SK-N-SH treated with all-trans-retinoic acid at 6 μM for 48 hours (cell line): ENCODE results near the gene KIFC3.

Source experiments
- ATAC-seq: fragments of 200-7000 bp; cut with Tn5 transposase; 3 replicates; pipeline ENCODE4 v1.9.1; 2020; ENCODE audit warnings: mild to moderate bottlenecking, moderate library complexity
- ARNTL ChIP-seq: fragments of 450-650 bp; formaldehyde crosslinking; IDR thresholded peaks from 2 replicates; pipeline ENCODE4 v1.5.0; 2020; ENCODE audit warnings: low read depth, mild to moderate bottlenecking, moderate library complexity, borderline replicate concordance
- BACH2 ChIP-seq: fragments of 250-450 bp; sonication (Bioruptor Pico); IDR thresholded peaks from 2 replicates; pipeline ENCODE4 v1.9.0; 2021; ENCODE audit warnings: mild to moderate bottlenecking, borderline replicate concordance
- CSDC2 ChIP-seq: fragments of 250-450 bp; sonication (Bioruptor Pico); IDR thresholded peaks from 2 replicates; pipeline ENCODE4 v1.5.0; 2020; ENCODE audit warnings: mild to moderate bottlenecking, moderate library complexity
- ESRRG ChIP-seq: fragments of 250-450 bp; sonication (Bioruptor Pico); IDR thresholded peaks from 2 replicates; pipeline ENCODE4 v1.6.1; 2021; ENCODE audit warnings: mild to moderate bottlenecking
- GLIS3 ChIP-seq: fragments of 250-450 bp; sonication (Bioruptor Pico); IDR thresholded peaks from 2 replicates; pipeline ENCODE4 v1.5.0; 2020; ENCODE audit warnings: mild to moderate bottlenecking, moderate library complexity
- ISL1 ChIP-seq: fragments of 250-450 bp; sonication (Bioruptor Pico); IDR thresholded peaks from 2 replicates; pipeline ENCODE4 v2.1.2; 2022; ENCODE audit warnings: mild to moderate bottlenecking, moderate library complexity
- OSR1 ChIP-seq: fragments of 250-450 bp; sonication (Bioruptor Pico); IDR thresholded peaks from 2 replicates; pipeline ENCODE4 v1.8.0; 2022; ENCODE audit warnings: moderate library complexity, mild to moderate bottlenecking, inconsistent platforms
- PPARA ChIP-seq: fragments of 250-450 bp; sonication (Bioruptor Pico); IDR thresholded peaks from 2 replicates; pipeline ENCODE4 v1.5.0; 2020; ENCODE audit warnings: mild to moderate bottlenecking, borderline replicate concordance
- SNAI2 ChIP-seq: fragments of 250-450 bp; sonication (Bioruptor Pico); IDR thresholded peaks from 2 replicates; pipeline ENCODE4 v1.5.0; 2020; ENCODE audit warnings: mild to moderate bottlenecking, moderate library complexity
- TCF4 ChIP-seq: fragments of 250-450 bp; sonication (Bioruptor Pico); IDR thresholded peaks from 2 replicates; pipeline ENCODE4 v1.8.0; 2021; ENCODE audit warnings: mild to moderate bottlenecking, moderate library complexity, borderline replicate concordance
- TOX ChIP-seq: fragments of 250-450 bp; sonication (Bioruptor Pico); IDR thresholded peaks from 2 replicates; pipeline ENCODE4 v1.8.0; 2021; ENCODE audit warnings: mild to moderate bottlenecking, moderate library complexity, borderline replicate concordance
- ZC3H10 ChIP-seq: fragments of 250-450 bp; sonication (Bioruptor Pico); IDR thresholded peaks from 2 replicates; pipeline ENCODE4 v1.5.1; 2021; ENCODE audit warnings: mild to moderate bottlenecking, moderate library complexity
- ZFP3 ChIP-seq: fragments of 250-450 bp; sonication (Bioruptor Pico); IDR thresholded peaks from 2 replicates; pipeline ENCODE4 v1.5.0; 2020; ENCODE audit warnings: mild to moderate bottlenecking, moderate library complexity
- ZFP30 ChIP-seq: fragments of 450-650 bp; formaldehyde crosslinking; IDR thresholded peaks from 2 replicates; pipeline ENCODE4 v1.5.0; 2022; ENCODE audit warnings: mild to moderate bottlenecking, moderate library complexity
- ZNF70 ChIP-seq: fragments of 450-650 bp; formaldehyde crosslinking; IDR thresholded peaks from 2 replicates; pipeline ENCODE4 v1.5.0; 2020; ENCODE audit warnings: mild to moderate bottlenecking, moderate library complexity
- ZNF8 ChIP-seq: fragments of 450-650 bp; formaldehyde crosslinking; IDR thresholded peaks from 2 replicates; pipeline ENCODE4 v1.5.0; 2020; ENCODE audit warnings: mild to moderate bottlenecking, moderate library complexity
- TF ChIP-seq, protein P1 (sequence below): fragments of 250-450 bp; sonication (Bioruptor Pico); IDR thresholded peaks from 2 replicates; pipeline ENCODE4 v1.8.0; 2021; ENCODE audit warnings: low read depth, mild to moderate bottlenecking, moderate library complexity, borderline replicate concordance
- TF ChIP-seq, protein P2 (sequence below): fragments of 250-450 bp; sonication (Bioruptor Pico); IDR thresholded peaks from 2 replicates; pipeline ENCODE4 v1.5.1; 2020; ENCODE audit warnings: low read depth, mild to moderate bottlenecking, moderate library complexity
- TF ChIP-seq, protein P3 (sequence below): fragments of 250-450 bp; sonication (Bioruptor Pico); IDR thresholded peaks from 2 replicates; pipeline ENCODE4 v1.5.1; 2021; ENCODE audit warnings: mild to moderate bottlenecking, moderate library complexity
- TF ChIP-seq, protein P4 (sequence below): fragments of 250-450 bp; sonication (Bioruptor Pico); IDR thresholded peaks from 2 replicates; pipeline ENCODE4 v1.8.0; 2020; ENCODE audit warnings: mild to moderate bottlenecking, moderate library complexity, borderline replicate concordance

The KIFC3 gene

DNA sequence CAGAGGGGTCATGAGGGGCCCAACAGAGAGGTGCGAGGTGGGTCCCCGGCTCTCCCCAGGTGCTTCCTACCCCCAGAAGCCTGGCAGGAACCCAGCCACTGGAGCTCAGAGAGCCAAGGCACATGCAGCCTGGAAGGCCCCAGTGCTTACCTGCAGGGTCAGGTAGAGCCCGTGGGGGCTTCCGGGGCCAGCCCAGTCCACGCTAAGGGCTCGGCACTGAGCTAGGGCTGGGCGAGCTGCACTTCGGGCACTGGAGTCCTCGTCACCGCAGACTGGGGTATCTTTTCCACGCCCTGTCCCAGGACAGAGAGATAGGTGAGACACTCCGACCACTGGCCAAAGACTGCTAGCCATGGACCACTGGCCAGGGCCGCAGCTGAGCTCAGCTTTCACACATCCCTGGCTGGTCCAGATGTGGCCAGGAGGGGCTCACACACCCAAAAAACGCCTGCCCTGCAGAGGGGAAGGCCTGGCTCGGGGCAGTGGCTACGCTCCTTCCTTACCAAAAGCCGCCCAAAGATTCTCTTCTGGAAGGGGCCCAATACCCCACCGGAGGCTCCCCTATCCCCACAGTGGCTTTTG, 7.4 kb downstream of the KIFC3 start:
- no peak; the same call in 1 of the 3 replicates for ATAC-seq
- TF ChIP-seq, protein P1, sequence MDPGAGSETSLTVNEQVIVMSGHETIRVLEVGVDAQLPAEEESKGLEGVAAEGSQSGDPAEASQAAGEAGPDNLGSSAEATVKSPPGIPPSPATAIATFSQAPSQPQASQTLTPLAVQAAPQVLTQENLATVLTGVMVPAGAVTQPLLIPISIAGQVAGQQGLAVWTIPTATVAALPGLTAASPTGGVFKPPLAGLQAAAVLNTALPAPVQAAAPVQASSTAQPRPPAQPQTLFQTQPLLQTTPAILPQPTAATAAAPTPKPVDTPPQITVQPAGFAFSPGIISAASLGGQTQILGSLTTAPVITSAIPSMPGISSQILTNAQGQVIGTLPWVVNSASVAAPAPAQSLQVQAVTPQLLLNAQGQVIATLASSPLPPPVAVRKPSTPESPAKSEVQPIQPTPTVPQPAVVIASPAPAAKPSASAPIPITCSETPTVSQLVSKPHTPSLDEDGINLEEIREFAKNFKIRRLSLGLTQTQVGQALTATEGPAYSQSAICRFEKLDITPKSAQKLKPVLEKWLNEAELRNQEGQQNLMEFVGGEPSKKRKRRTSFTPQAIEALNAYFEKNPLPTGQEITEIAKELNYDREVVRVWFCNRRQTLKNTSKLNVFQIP (CRISPR knock-in tag): no peak
- no peak for TF ChIP-seq ZNF8 (CRISPR knock-in tag)
- TF ChIP-seq, all 23 proteins: peak for 0

DNA sequence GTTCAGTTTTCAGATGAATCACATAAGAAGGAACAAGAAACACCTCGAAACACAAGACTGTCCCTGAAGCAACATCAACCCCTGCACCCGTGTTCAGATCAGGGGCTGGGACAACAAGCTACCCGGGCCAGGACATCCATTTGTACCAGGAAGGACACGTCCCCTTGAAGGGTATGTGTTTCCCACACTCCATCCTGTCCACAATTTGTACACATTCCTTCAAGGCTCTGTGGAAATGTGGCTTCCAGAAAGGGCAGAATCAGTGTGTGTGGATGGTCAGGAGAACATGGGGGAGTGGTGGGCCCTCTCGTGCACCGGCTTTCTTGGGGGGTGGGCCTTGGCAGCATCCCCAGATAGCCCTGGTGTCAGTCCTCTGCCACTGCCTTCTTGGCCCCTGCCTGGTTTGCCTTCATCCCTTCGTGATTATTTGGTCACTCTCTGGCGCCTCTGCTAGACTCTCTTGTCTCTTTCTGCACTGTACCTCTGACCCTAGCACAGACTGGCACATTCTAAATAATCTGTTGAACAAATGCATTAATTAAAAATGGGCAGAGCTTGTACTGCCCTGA, 10.3 kb downstream of the KIFC3 start:
- no peak for TF ChIP-seq SNAI2 (CRISPR knock-in tag)
- TF ChIP-seq ISL1 (CRISPR knock-in tag): no peak
- TF ChIP-seq, protein P2, sequence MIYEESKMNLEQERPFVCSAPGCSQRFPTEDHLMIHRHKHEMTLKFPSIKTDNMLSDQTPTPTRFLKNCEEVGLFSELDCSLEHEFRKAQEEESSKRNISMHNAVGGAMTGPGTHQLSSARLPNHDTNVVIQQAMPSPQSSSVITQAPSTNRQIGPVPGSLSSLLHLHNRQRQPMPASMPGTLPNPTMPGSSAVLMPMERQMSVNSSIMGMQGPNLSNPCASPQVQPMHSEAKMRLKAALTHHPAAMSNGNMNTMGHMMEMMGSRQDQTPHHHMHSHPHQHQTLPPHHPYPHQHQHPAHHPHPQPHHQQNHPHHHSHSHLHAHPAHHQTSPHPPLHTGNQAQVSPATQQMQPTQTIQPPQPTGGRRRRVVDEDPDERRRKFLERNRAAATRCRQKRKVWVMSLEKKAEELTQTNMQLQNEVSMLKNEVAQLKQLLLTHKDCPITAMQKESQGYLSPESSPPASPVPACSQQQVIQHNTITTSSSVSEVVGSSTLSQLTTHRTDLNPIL (CRISPR knock-in tag): no peak
- TF ChIP-seq GLIS3 (CRISPR knock-in tag): no peak
- no peak for TF ChIP-seq ZC3H10
- TF ChIP-seq ZFP30 (CRISPR knock-in tag): no peak
- no peak for TF ChIP-seq ESRRG (CRISPR knock-in tag)
- TF ChIP-seq CSDC2 (CRISPR knock-in tag): no peak
- TF ChIP-seq, protein P1 (CRISPR knock-in tag): no peak
- TF ChIP-seq PPARA (CRISPR knock-in tag): no peak
- TF ChIP-seq BACH2 (CRISPR knock-in tag): no peak
- TF ChIP-seq TCF4: no peak
- TF ChIP-seq OSR1 (CRISPR knock-in tag): no peak
- TF ChIP-seq, protein P3, sequence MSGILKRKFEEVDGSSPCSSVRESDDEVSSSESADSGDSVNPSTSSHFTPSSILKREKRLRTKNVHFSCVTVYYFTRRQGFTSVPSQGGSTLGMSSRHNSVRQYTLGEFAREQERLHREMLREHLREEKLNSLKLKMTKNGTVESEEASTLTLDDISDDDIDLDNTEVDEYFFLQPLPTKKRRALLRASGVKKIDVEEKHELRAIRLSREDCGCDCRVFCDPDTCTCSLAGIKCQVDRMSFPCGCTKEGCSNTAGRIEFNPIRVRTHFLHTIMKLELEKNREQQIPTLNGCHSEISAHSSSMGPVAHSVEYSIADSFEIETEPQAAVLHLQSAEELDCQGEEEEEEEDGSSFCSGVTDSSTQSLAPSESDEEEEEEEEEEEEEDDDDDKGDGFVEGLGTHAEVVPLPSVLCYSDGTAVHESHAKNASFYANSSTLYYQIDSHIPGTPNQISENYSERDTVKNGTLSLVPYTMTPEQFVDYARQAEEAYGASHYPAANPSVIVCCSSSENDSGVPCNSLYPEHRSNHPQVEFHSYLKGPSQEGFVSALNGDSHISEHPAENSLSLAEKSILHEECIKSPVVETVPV (CRISPR knock-in tag): no peak
- TF ChIP-seq, protein P4, sequence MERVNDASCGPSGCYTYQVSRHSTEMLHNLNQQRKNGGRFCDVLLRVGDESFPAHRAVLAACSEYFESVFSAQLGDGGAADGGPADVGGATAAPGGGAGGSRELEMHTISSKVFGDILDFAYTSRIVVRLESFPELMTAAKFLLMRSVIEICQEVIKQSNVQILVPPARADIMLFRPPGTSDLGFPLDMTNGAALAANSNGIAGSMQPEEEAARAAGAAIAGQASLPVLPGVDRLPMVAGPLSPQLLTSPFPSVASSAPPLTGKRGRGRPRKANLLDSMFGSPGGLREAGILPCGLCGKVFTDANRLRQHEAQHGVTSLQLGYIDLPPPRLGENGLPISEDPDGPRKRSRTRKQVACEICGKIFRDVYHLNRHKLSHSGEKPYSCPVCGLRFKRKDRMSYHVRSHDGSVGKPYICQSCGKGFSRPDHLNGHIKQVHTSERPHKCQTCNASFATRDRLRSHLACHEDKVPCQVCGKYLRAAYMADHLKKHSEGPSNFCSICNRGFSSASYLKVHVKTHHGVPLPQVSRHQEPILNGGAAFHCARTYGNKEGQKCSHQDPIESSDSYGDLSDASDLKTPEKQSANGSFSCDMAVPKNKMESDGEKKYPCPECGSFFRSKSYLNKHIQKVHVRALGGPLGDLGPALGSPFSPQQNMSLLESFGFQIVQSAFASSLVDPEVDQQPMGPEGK (CRISPR knock-in tag): no peak
- no peak for TF ChIP-seq ZNF70 (CRISPR knock-in tag)
- TF ChIP-seq, all 23 proteins: peak for 0
- no peak for ATAC-seq

DNA sequence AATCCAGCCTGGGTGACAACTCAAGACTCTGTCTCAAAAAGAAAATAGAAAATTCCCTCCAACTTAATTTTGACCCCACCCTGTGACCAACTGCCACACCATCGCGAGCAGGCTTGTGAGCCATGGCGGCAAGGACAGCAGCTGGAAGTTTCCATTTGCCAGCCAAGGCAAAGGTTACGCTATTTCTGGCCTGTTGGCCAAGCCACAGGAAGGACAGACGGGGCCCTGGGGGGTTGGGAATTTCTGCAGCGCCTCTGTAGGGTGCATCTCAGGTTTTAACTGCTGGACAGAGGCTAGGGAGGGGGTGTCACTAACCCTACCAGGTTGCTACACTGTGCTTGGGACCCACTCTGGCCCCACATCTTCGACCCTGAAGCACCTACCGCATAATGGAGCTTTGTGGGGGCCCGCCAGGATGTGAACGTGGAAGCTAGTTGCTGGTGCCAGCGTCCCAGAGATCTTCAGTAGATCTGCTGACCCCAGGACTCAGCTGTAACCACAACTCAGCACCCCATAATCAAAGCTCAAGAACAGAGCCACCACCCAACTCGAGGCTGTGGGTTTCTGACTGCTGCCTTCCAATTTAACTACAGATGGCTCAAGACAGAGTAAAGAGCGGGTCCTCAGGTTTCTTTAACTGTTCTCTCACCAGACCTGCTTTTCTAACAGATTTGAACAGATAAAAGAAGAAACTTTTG, 10.9 kb downstream of the KIFC3 start:
- TF ChIP-seq ISL1 (CRISPR knock-in tag) (no peak), ZFP30 (CRISPR knock-in tag) (no peak), TOX (CRISPR knock-in tag) (no peak), SNAI2 (CRISPR knock-in tag) (no peak), ARNTL (no peak), ZNF8 (CRISPR knock-in tag) (no peak), CSDC2 (CRISPR knock-in tag) (no peak), TCF4 (no peak), ZFP3 (CRISPR knock-in tag) (no peak), ZNF70 (CRISPR knock-in tag) (no peak), PPARA (CRISPR knock-in tag) (no peak), ZC3H10 (no peak)
- TF ChIP-seq, protein P2 (CRISPR knock-in tag): no peak
- no peak for ATAC-seq
